ENCODE results near the gene TMEM259. TPM values are rescaled to one million over a fixed set of nuclear protein-coding genes. Genes with fewer than 3 reads are reported as not detected.

TMEM259 gene
- total RNA-seq, 4 donors from 2014 or later: 226 to 676 (median 303) TPM

DNA sequence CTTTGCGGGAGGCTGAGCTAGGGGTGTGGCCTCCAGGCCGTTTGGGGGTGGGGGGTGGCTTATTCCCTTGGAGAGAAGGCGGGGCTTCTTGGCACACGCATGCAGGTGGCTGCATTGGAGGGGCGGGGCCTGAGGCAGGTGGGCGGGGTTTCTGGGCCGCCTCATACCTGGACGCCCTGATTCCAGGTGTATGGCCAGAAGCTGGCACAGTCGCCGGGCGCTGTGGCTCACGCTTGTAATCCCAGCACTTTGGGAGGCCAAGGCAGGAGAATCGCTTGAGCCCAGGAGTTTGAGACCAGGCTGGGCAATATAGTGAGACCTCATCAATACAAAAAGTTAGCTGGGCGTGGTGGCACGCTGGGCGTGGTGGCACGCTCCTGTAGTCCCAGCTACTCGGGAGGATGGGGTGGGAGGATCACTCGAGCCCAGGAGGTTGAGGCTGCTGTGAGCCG lies 26.8 kb upstream of the TMEM259 start:
- H3K36me3 ChIP-seq: no peaks in the 10 kb centered on the region
- in situ Hi-C loops (cut with MboI; ENCODE audit: low pct_ligation_motif_present in 1 of 4, low pct_unique_long_range_greater_than_20kb in 1 of 4, low sequenced_read_pairs in 3 of 4): no loop called here

DNA sequence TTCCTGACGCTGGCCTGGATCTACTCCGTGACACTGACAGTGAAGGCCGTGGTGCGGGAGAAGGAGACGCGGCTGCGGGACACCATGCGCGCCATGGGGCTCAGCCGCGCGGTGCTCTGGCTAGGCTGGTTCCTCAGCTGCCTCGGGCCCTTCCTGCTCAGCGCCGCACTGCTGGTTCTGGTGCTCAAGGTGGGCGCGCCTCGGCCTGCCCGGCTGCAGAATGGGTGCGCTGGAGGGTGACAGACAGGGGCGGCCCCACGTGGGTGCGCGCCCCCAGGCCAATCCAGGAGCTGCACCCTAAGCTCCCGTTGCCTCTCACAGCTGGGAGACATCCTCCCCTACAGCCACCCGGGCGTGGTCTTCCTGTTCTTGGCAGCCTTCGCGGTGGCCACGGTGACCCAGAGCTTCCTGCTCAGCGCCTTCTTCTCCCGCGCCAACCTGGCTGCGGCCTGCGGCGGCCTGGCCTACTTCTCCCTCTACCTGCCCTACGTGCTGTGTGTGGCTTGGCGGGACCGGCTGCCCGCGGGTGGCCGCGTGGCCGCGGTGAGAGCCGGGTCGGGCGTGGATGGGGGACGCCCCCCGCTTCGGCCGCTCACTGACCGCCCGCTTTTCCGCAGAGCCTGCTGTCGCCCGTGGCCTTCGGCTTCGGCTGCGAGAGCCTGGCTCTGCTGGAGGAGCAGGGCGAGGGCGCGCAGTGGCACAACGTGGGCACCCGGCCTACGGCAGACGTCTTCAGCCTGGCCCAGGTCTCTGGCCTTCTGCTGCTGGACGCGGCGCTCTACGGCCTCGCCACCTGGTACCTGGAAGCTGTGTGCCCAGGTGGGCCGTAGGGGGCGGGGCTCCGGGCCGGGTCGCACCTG lies 26.1 kb upstream of the TMEM259 start:
- Histone ChIP-seq H3K9me3 (no peaks in the 10 kb centered on the region), H3K27ac (peak overlapping the region in 2 of 4 donors; percentile 56 to 66), H3K4me3 (no peak overlapping the region), H3K4me1 (peaks cover 7 to 14% (median 11%) of the 10 kb centered on the region in 4 donors), H3K27me3 (no peaks in the 10 kb centered on the region), H3K36me3 (no peaks in the 10 kb centered on the region)
- no peak for TF ChIP-seq EP300 (IDR thresholded peaks at IDR 0.05; ENCODE audit: low read depth)
- 75% methylated on average over 45 of the region's 77 CpGs; no CpG with 5 or more reads in 1 of the 2 donors for WGBS, 2 donors (ENCODE audit: low coverage in 1 of 2)
- DNase-seq: peak; percentile 63
- in situ Hi-C loops (cut with MboI; ENCODE audit: low pct_ligation_motif_present in 1 of 4, low pct_unique_long_range_greater_than_20kb in 1 of 4, low sequenced_read_pairs in 3 of 4): no loop called here
- intact Hi-C loops (cut with DNase I; ENCODE audit: low total_unique reads): no loop called here

More for the DNA sequence above, 26.8 kb upstream of the TMEM259 start:
- H3K27me3 ChIP-seq: no peaks in the 10 kb centered on the region
- H3K27ac ChIP-seq: peak overlapping the region in 2 of 4 donors; percentile 56 to 66
- TF ChIP-seq POLR2A (IDR thresholded peaks at IDR 0.05) (no peak), POLR2AphosphoS5 (IDR thresholded peaks at IDR 0.05) (no peak), EP300 (IDR thresholded peaks at IDR 0.05; ENCODE audit: low read depth) (no peak)
- TF ChIP-seq, protein P1, sequence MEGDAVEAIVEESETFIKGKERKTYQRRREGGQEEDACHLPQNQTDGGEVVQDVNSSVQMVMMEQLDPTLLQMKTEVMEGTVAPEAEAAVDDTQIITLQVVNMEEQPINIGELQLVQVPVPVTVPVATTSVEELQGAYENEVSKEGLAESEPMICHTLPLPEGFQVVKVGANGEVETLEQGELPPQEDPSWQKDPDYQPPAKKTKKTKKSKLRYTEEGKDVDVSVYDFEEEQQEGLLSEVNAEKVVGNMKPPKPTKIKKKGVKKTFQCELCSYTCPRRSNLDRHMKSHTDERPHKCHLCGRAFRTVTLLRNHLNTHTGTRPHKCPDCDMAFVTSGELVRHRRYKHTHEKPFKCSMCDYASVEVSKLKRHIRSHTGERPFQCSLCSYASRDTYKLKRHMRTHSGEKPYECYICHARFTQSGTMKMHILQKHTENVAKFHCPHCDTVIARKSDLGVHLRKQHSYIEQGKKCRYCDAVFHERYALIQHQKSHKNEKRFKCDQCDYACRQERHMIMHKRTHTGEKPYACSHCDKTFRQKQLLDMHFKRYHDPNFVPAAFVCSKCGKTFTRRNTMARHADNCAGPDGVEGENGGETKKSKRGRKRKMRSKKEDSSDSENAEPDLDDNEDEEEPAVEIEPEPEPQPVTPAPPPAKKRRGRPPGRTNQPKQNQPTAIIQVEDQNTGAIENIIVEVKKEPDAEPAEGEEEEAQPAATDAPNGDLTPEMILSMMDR (IDR thresholded peaks at IDR 0.05): no peak
- WGBS, 2 donors (ENCODE audit: low coverage in 1 of 2): 39 to 59% methylated on average over 5 to 19 of the region's 20 CpGs
- H3K4me3 ChIP-seq: no peak overlapping the region
- peak; percentile 92 for DNase-seq
- peaks cover 2 to 8% (median 7%) of the 10 kb centered on the region in 4 donors for H3K4me1 ChIP-seq
- no peaks in the 10 kb centered on the region for H3K9me3 ChIP-seq
- intact Hi-C loops (cut with DNase I; ENCODE audit: low total_unique reads): no loop called here

DNA sequence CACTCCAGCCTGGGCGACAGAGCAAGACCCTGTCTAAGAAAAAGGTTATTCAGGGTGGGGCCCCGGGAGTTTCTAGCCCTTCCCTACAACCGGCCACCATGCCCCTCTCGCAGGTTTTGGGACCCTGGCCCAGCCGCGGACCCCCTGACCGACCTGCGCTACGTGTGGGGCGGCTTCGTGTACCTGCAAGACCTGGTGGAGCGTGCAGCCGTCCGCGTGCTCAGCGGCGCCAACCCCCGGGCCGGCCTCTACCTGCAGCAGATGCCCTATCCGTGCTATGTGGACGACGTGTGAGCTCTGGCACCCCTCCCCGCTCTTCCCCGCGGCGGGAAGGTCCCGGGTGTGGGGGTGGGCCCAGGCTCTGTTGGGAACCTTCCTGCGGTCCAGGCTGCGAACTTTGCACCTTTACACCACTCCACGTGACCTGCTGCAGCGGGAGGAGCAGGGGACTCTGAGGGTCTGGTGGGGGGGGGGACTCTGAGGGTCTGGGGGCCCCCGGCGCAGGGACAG lies 25.2 kb upstream of the TMEM259 start:
- no peaks in the 10 kb centered on the region for H3K27me3 ChIP-seq
- H3K4me3 ChIP-seq: no peak overlapping the region
- H3K9me3 ChIP-seq: no peaks in the 10 kb centered on the region
- H3K27ac ChIP-seq: no peak overlapping the region
- peaks cover 15 to 22% (median 19%) of the 10 kb centered on the region in 4 donors for H3K4me1 ChIP-seq
- DNase-seq: no peak
- WGBS, 2 donors (ENCODE audit: low coverage in 1 of 2): 83 to 100% methylated on average over 1 to 27 of the region's 33 CpGs
- intact Hi-C loops (cut with DNase I; ENCODE audit: low total_unique reads): no loop called here
- TF ChIP-seq EP300 (IDR thresholded peaks at IDR 0.05; ENCODE audit: low read depth) (no peak), POLR2AphosphoS5 (IDR thresholded peaks at IDR 0.05) (no peak), POLR2A (IDR thresholded peaks at IDR 0.05) (no peak)
- TF ChIP-seq, protein P1 (IDR thresholded peaks at IDR 0.05): no peak
- H3K36me3 ChIP-seq: no peaks in the 10 kb centered on the region
- in situ Hi-C loops (cut with MboI; ENCODE audit: low pct_ligation_motif_present in 1 of 4, low pct_unique_long_range_greater_than_20kb in 1 of 4, low sequenced_read_pairs in 3 of 4): no loop called here

DNA sequence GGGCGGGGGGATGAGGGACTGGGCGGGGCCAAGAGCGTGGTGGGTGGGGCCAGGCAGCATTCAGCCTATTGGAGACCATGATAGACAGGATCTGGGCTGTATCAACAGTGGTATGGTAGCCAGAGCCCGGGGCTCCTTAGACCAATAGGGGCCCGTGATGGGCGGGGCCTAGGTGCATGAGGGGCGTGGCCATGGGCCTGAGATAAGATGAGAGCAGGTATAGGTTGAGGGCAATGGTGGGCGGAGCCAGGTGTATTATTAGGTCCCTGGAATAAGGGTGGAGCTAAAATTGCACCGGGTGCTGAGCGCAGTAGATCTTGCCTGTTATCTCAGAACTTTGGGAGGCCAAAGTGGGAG lies 24.3 kb upstream of the TMEM259 start:
- H3K36me3 ChIP-seq: no peaks in the 10 kb centered on the region
- WGBS, 2 donors (ENCODE audit: low coverage in 1 of 2): 53% methylated on average over 10 of the region's 10 CpGs; no CpG with 5 or more reads in 1 of the 2 donors
- peak; percentile 73 for DNase-seq
- no peaks in the 10 kb centered on the region for H3K9me3 ChIP-seq
- no peak overlapping the region for H3K4me3 ChIP-seq
- in situ Hi-C loops (cut with MboI; ENCODE audit: low pct_ligation_motif_present in 1 of 4, low pct_unique_long_range_greater_than_20kb in 1 of 4, low sequenced_read_pairs in 3 of 4) (no loop called here), intact Hi-C loops (cut with DNase I; ENCODE audit: low total_unique reads) (no loop called here)
- no peak for TF ChIP-seq EP300 (IDR thresholded peaks at IDR 0.05; ENCODE audit: low read depth)
- no peak for TF ChIP-seq POLR2AphosphoS5 (IDR thresholded peaks at IDR 0.05)
- TF ChIP-seq, protein P1 (IDR thresholded peaks at IDR 0.05): no peak
- TF ChIP-seq POLR2A (IDR thresholded peaks at IDR 0.05): no peak
- no peak overlapping the region for H3K27ac ChIP-seq
- no peaks in the 10 kb centered on the region for H3K27me3 ChIP-seq
- peaks cover 20 to 32% (median 29%) of the 10 kb centered on the region in 4 donors for H3K4me1 ChIP-seq
